Endothelial cell of umbilical vein (primary cell): ENCODE results near the gene TOP2B. TPM values are rescaled to one million over a fixed set of nuclear protein-coding genes. Genes with fewer than 3 reads are reported as not detected.

Experiments used
- BruUV-seq: library from RNA; stranded (reverse); fragments of 400-500 nt; replicated peaks from 2 replicates; lab custom pipeline; 2021; lab: Mats Ljungman, UMichigan
- CTCF ChIA-PET: fragments of 300-600, 350-600 bp; sonication (Branson Sonifier 250); formaldehyde crosslinking; loops from one replicate; lab custom pipeline; 2021; ENCODE audit warnings: antibody characterized with exemption, inconsistent platforms; lab: Charles Lee
- POLR2A ChIA-PET: fragments of 300-600, 350-600 bp; sonication (Branson Sonifier 250); formaldehyde crosslinking; loops from one replicate; lab custom pipeline; 2021; ENCODE audit warnings: antibody characterized with exemption, inconsistent platforms; lab: Charles Lee
- DNase-seq: peaks from one replicate; pipeline ENCODE4 v3.0.0-alpha.2; 2011; ENCODE audit warnings: low read depth, low spot score
- FAIRE-seq: peaks from 2 replicates; lab custom pipeline; 2011; peaks lifted over from hg19 to GRCh38; lab: Jason Lieb, UNC
- H2AFZ ChIP-seq: 2 replicates; pipeline ENCODE4 v1.6.0; 2012; ENCODE audit warnings: low read depth, low read length, control low read depth, inconsistent platforms
- H3K27ac ChIP-seq: 2 replicates; pipeline ENCODE4 v1.5.1; 2011; ENCODE audit warnings: low read depth, mild to moderate bottlenecking, control low read depth, low read length, moderate library complexity; ENCODE audit not compliant: insufficient read depth
- H3K27me3 ChIP-seq, 2 experiments: 2 replicates each; pipeline versions ENCODE4 v1.6.0 to v1.6.1; 2011; ENCODE audit warnings: low read length in 2 of 2, mixed read lengths in 1 of 2; ENCODE audit not compliant: control insufficient read depth in 2 of 2, insufficient read depth in 2 of 2
- H3K36me3 ChIP-seq, 2 experiments: 2 replicates in 1 of 2; 3 replicates in 1 of 2; pipeline ENCODE4 v1.5.1; 2011; ENCODE audit warnings: low read length in 2 of 2, mild to moderate bottlenecking in 1 of 2, moderate library complexity in 1 of 2; ENCODE audit not compliant: control insufficient read depth in 2 of 2, insufficient read depth in 2 of 2; ENCODE audit errors: extremely low read depth in 1 of 2
- H3K4me1 ChIP-seq: 3 replicates; pipeline ENCODE4 v1.5.1; 2011; ENCODE audit warnings: mild to moderate bottlenecking, low read length; ENCODE audit not compliant: control insufficient read depth, insufficient read depth; ENCODE audit errors: extremely low read depth
- H3K4me2 ChIP-seq: 2 replicates; pipeline ENCODE4 v1.6.1; 2011; ENCODE audit warnings: low read length, control low read depth, mixed read lengths; ENCODE audit not compliant: insufficient read depth
- H3K4me3 ChIP-seq, 3 experiments: fragments of 200-600 bp in 1 of 3; sonication (generic), shearing (Covaris generic) in 1 of 3; replicated peaks in 1 of 3; 2 replicates each; pipeline ENCODE4 v1.5.1; 2011 to 2016; ENCODE audit warnings: control low read depth in 3 of 3, low read length in 3 of 3, mild to moderate bottlenecking in 2 of 3, inconsistent platforms in 1 of 3, low read depth in 1 of 3, moderate library complexity in 1 of 3; ENCODE audit not compliant: insufficient read depth in 1 of 3
- H3K79me2 ChIP-seq: 2 replicates; pipeline ENCODE4 v1.6.0; 2012; ENCODE audit warnings: low read length, inconsistent platforms; ENCODE audit not compliant: control insufficient read depth, insufficient read depth
- H3K9ac ChIP-seq: replicated peaks from 2 replicates; pipeline ENCODE3; 2011; ENCODE audit warnings: low read length, control low read depth; ENCODE audit not compliant: insufficient read depth; ENCODE audit errors: extremely low read depth
- H3K9me1 ChIP-seq: replicated peaks from 3 replicates; pipeline ENCODE4 v1.6.0; 2011; ENCODE audit warnings: mild to moderate bottlenecking, low read length; ENCODE audit not compliant: control insufficient read depth, insufficient read depth; ENCODE audit errors: extremely low read depth
- H3K9me3 ChIP-seq: replicated peaks from 2 replicates; pipeline ENCODE4 v1.5.1; 2012; ENCODE audit warnings: low read length, inconsistent platforms; ENCODE audit not compliant: control insufficient read depth, insufficient read depth
- H4K20me1 ChIP-seq: replicated peaks from 2 replicates; pipeline ENCODE3; 2011; ENCODE audit warnings: mild to moderate bottlenecking, low read length; ENCODE audit not compliant: control insufficient read depth, insufficient read depth; ENCODE audit errors: extremely low read depth
- EZH2 ChIP-seq: IDR thresholded peaks from 2 replicates; pipeline ENCODE4 v1.6.1; 2012; ENCODE audit warnings: borderline replicate concordance, low read depth, mild to moderate bottlenecking, moderate library complexity, low read length, inconsistent platforms; ENCODE audit not compliant: severe bottlenecking
- FOS ChIP-seq: IDR thresholded peaks from 2 replicates; pipeline ENCODE4 v1.6.1; 2011; ENCODE audit warnings: mild to moderate bottlenecking, low read length, moderate library complexity, borderline replicate concordance; ENCODE audit not compliant: insufficient read depth
- GATA2 ChIP-seq: IDR thresholded peaks from 2 replicates; pipeline ENCODE4 v1.7.0; 2011; ENCODE audit warnings: low read depth, mild to moderate bottlenecking, moderate library complexity, mixed read lengths, low read length; ENCODE audit not compliant: insufficient read length, insufficient read depth
- JUN ChIP-seq: IDR thresholded peaks from 2 replicates; pipeline ENCODE4 v1.6.1; 2011; ENCODE audit warnings: borderline replicate concordance, low read depth; ENCODE audit not compliant: insufficient read length, insufficient read depth
- MYC ChIP-seq: IDR thresholded peaks from one replicate; pipeline ENCODE4 v1.6.1; 2011; ENCODE audit warnings: mild to moderate bottlenecking, low read depth, low read length
- POLR2A ChIP-seq: IDR thresholded peaks from 2 replicates; pipeline ENCODE4 v1.6.1; 2012; ENCODE audit warnings: low read depth, mild to moderate bottlenecking, control low read depth, low read length
- POLR2AphosphoS5 ChIP-seq: IDR thresholded peaks from 2 replicates; pipeline ENCODE4 v1.6.1; 2012; ENCODE audit warnings: low read depth, mild to moderate bottlenecking, control low read depth, low read length, moderate library complexity; ENCODE audit not compliant: insufficient read depth
- dilution Hi-C: fragments of 300-500 bp; cut with MboI; formaldehyde crosslinking; loops from one replicate; pipeline ENCODE4 v1.15.0; 2019; ENCODE audit warnings: low sequenced_read_pairs; ENCODE audit not compliant: extremely low pct_ligation_motif_present
- intact Hi-C: fragments of 100-400 bp; cut with micrococcal nuclease; formaldehyde crosslinking; loops from one replicate; pipeline ENCODE4 v1.10.0; 2022
- polyA plus RNA-seq, 4 experiments: library from polyadenylated mRNA; depleted of rRNA in 3 of 4; stranded (reverse) in 3 of 4; unstranded in 1 of 4; fragments of >200 nt; gene quantifications; 2 replicates each; pipeline versions ENCODE4 v1.2.1 to v1.2.3, GENCODE V29; 2011 to 2012; ENCODE audit warnings: missing spikeins in 1 of 4
- total RNA-seq: library from RNA; stranded (reverse); gene quantifications from 2 replicates; pipeline ENCODE4 v1.2.3, GENCODE V29; 2021
- TF ChIP-seq, protein P1 (sequence below): IDR thresholded peaks from 2 replicates; pipeline ENCODE4 v1.6.1; 2011; ENCODE audit not compliant: insufficient read depth, insufficient read length
- TF ChIP-seq, protein P2 (sequence below), 2 donors: IDR thresholded peaks; 1 replicate in 1 of 2; 2 replicates in 1 of 2; pipeline ENCODE4 v1.5.1; 2011; ENCODE audit warnings: low read length in 2 of 2, mild to moderate bottlenecking in 2 of 2, moderate library complexity in 2 of 2, control low read depth in 1 of 2, inconsistent platforms in 1 of 2, low read depth in 1 of 2; ENCODE audit not compliant: insufficient read depth in 1 of 2; ENCODE audit errors: extremely low read depth in 1 of 2

Gene TOP2B
- total and polyA plus RNA-seq, 2 donors (not counting 3 experiments of a cell fraction or from before 2014, with no cell fraction given), result 20.4 to 98.9 TPM

DNA sequence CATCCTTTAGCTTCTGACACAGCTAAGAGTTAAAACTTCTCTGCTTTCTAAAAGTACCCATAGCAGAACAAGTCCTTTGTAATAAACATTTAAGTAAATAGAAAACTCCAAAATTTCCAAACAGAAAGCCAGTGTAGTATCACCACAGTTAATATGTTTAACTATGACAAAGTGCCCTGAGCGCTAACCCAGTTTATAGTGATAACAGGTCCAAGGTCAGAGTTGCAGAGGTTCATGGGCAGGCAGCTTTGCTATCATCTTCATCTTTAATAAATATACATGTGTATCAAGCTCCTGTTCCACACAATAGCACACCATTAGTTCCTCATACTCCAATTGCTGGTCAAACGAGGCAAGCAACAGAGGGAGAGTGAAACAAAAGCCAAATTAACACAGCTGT is 12.4 kb upstream of the TOP2B start:
- H3K9me1 ChIP-seq, result no peaks in the 10 kb centered on the region
- H3K27ac ChIP-seq, result no peak overlapping the region
- no TSS peak for BruUV-seq
- FAIRE-seq (no peak), DNase-seq (no peak)
- H2AFZ ChIP-seq, result no peak overlapping the region
- dilution Hi-C loops, result no loop called here
- H3K4me1 ChIP-seq, result no peaks in the 10 kb centered on the region
- no peak overlapping the region for H3K4me2 ChIP-seq
- no peaks in the 10 kb centered on the region for H3K79me2 ChIP-seq
- H3K36me3 ChIP-seq, result no peaks in the 10 kb centered on the region
- CTCF ChIA-PET, result interaction anchor here (0.7 to 1.3 kb wide), 3 partner anchors 8 to 180 kb away, joined by 3 to 4 read pairs (median 4); no protein-coding TSS in a partner anchor
- H3K27me3 ChIP-seq, result peaks cover 2 to 4% of the 10 kb centered on the region in 2 experiments
- no peak overlapping the region for H3K9ac ChIP-seq
- POLR2A ChIA-PET, result no interaction called here
- intact Hi-C loops, result no loop called here
- no peaks in the 10 kb centered on the region for H4K20me1 ChIP-seq
- no peak for TF ChIP-seq GATA2
- no peak overlapping the region for H3K4me3 ChIP-seq
- no peaks in the 10 kb centered on the region for H3K9me3 ChIP-seq

DNA sequence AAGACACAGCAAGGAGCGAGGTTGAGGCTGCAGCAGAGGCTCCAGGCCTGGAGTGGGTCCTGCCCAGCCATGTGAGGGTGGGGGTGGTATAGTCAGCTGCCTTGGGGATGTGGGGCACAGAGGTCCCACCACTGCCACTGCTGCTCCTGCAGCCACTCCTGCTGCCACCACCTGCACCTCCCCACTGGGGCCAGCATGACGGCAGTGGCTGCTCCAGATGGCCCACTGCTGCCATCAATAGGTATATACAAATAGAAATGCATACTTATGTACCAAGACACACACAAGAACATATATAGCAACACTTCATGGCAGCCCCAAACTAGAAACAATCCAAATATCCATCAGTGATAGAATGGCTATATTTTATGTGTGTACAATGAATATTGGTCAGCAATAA is 10.0 kb upstream of the TOP2B start:
- BruUV-seq, result no TSS peak
- Histone ChIP-seq H3K27me3 (peaks cover 2 to 4% of the 10 kb centered on the region in 2 experiments), H3K79me2 (no peaks in the 10 kb centered on the region), H3K9me3 (no peaks in the 10 kb centered on the region), H3K9me1 (no peaks in the 10 kb centered on the region), H3K4me2 (no peak overlapping the region), H2AFZ (no peak overlapping the region), H3K4me3 (no peak overlapping the region), H3K9ac (no peak overlapping the region), H3K36me3 (no peaks in the 10 kb centered on the region), H4K20me1 (no peaks in the 10 kb centered on the region), H3K27ac (no peak overlapping the region), H3K4me1 (no peaks in the 10 kb centered on the region)
- DNase-seq, result no peak
- intact Hi-C loops (no loop called here), dilution Hi-C loops (no loop called here)
- CTCF ChIA-PET, result interaction anchor here (1.2 kb wide), 1 partner anchor 9 kb away, joined by 4 read pairs; no protein-coding TSS in a partner anchor
- POLR2A ChIA-PET, result no interaction called here
- TF ChIP-seq FOS (no peak), POLR2AphosphoS5 (no peak), POLR2A (no peak), GATA2 (no peak), MYC (no peak), EZH2 (no peak), JUN (no peak)
- TF ChIP-seq, protein P1, sequence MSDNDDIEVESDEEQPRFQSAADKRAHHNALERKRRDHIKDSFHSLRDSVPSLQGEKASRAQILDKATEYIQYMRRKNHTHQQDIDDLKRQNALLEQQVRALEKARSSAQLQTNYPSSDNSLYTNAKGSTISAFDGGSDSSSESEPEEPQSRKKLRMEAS, result no peak
- TF ChIP-seq, protein P2, sequence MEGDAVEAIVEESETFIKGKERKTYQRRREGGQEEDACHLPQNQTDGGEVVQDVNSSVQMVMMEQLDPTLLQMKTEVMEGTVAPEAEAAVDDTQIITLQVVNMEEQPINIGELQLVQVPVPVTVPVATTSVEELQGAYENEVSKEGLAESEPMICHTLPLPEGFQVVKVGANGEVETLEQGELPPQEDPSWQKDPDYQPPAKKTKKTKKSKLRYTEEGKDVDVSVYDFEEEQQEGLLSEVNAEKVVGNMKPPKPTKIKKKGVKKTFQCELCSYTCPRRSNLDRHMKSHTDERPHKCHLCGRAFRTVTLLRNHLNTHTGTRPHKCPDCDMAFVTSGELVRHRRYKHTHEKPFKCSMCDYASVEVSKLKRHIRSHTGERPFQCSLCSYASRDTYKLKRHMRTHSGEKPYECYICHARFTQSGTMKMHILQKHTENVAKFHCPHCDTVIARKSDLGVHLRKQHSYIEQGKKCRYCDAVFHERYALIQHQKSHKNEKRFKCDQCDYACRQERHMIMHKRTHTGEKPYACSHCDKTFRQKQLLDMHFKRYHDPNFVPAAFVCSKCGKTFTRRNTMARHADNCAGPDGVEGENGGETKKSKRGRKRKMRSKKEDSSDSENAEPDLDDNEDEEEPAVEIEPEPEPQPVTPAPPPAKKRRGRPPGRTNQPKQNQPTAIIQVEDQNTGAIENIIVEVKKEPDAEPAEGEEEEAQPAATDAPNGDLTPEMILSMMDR (IDR thresholded peaks at IDR 0.05; ENCODE audit: extremely low read depth in 1 of 2, insufficient read depth in 1 of 2, low read depth in 1 of 2, low read length in 2 of 2), result no peak
- FAIRE-seq, result no peak
